AG04449 (cell line): Measurements from ENCODE around the gene TTC3.
"Not testable (repeated sequence)": the region's sequence is repeated elsewhere in the genome, so short reads cannot be mapped to it uniquely, and the experiment has no call there.

Source experiments
- CTCF ChIA-PET: fragments of 350-600 bp; formaldehyde crosslinking; extraction: SDS; loops from one replicate; lab custom pipeline; 2021; ENCODE audit warnings: antibody characterized with exemption; lab: Yijun Ruan, JAX
- POLR2A ChIA-PET: fragments of 400-600, 350-600 bp; formaldehyde crosslinking; extraction: SDS; loops from one replicate; lab custom pipeline; 2020; ENCODE audit warnings: antibody characterized with exemption, inconsistent platforms; lab: Yijun Ruan, JAX
- DNase-seq: peaks from one replicate; pipeline ENCODE4 v3.0.0-alpha.2; 2010; ENCODE audit warnings: low read depth, low spot score
- H3K4me3 ChIP-seq: 2 replicates; pipeline ENCODE4 v1.5.1; 2011; ENCODE audit warnings: low read depth, mild to moderate bottlenecking, control low read depth, low read length
- CTCF ChIP-seq: IDR thresholded peaks from one replicate; pipeline ENCODE4 v1.5.1; 2011; ENCODE audit warnings: mild to moderate bottlenecking, moderate library complexity, low read length, control low read depth, inconsistent platforms; ENCODE audit not compliant: insufficient read depth; ENCODE audit errors: missing control alignments

Gene TTC3

GRCh38 chr21:37072988-37073416 is at the start of gene TTC3, which contains the start of gene PIGP:
Gene TTC3, plus strand, starts transcription at chr21:37073254. Its CDS starts 14,004 bp downstream, at chr21:37087258.
Gene PIGP, minus strand, starts transcription at chr21:37073071. Its CDS starts 556 bp downstream, at chr21:37072515.
- TF ChIP-seq CTCF, result no peak
- ChIA-PET CTCF (no interaction called here), POLR2A (no interaction called here)
- H3K4me3 ChIP-seq, result peak within 1 kb of the TSS; percentile 96
- no peak for DNase-seq

- H3K4me3 ChIP-seq, result no peak overlapping the region
- POLR2A ChIA-PET, result interaction anchor here (0.5 kb wide), 1 partner anchor 37 kb away, joined by 4 read pairs; no protein-coding TSS in a partner anchor
- no peak for TF ChIP-seq CTCF
- no peak for DNase-seq
- CTCF ChIA-PET, result interaction anchor here (1.5 to 2.4 kb wide), 4 partner anchors 13 to 521 kb away, joined by 3 to 16 read pairs (median 6); no protein-coding TSS in a partner anchor
Measured at GRCh38 chr21:37026499-37026898, 46.6 kb upstream of the TTC3 start.

GRCh38 chr21:37028570-37028969 is 44.5 kb upstream of the TTC3 start:
- no peak for TF ChIP-seq CTCF
- CTCF ChIA-PET, result interaction anchor here (2.4 kb wide), 1 partner anchor 18 kb away, joined by 16 read pairs; no protein-coding TSS in a partner anchor
- POLR2A ChIA-PET, result no interaction called here
- no peak for DNase-seq
- H3K4me3 ChIP-seq, result no peak overlapping the region

- CTCF ChIA-PET, result interaction anchor here (1.0 to 2.2 kb wide), 4 partner anchors 12 to 21 kb away, joined by 3 to 5 read pairs (median 4); no protein-coding TSS in a partner anchor
- H3K4me3 ChIP-seq, result no peak overlapping the region
- DNase-seq, result no peak
- POLR2A ChIA-PET, result no interaction called here
- TF ChIP-seq CTCF, result no peak
Measured at GRCh38 chr21:37030864-37031263, 42.2 kb upstream of the TTC3 start.

- no peak overlapping the region for H3K4me3 ChIP-seq
- CTCF ChIA-PET, result interaction anchor here (2.2 kb wide), 1 partner anchor 22 kb away, joined by 5 read pairs; no protein-coding TSS in a partner anchor
- DNase-seq, result no peak
- POLR2A ChIA-PET, result no interaction called here
- no peak for TF ChIP-seq CTCF
Measured at GRCh38 chr21:37032293-37032692, 40.8 kb upstream of the TTC3 start.

GRCh38 chr21:37032877-37033471 is 40.1 kb upstream of the TTC3 start:
- CTCF ChIA-PET, result interaction anchor here (2.2 kb wide), 1 partner anchor 23 kb away, joined by 5 read pairs; no protein-coding TSS in a partner anchor
- no peak overlapping the region for H3K4me3 ChIP-seq
- TF ChIP-seq CTCF, result no peak
- POLR2A ChIA-PET, result no interaction called here
- peak; percentile 14 for DNase-seq

- CTCF ChIA-PET, DNase-seq, POLR2A ChIA-PET, H3K4me3 ChIP-seq: not testable (repeated sequence)
Measured at GRCh38 chr21:37034394-37034793, 38.7 kb upstream of the TTC3 start.
